ENCODE data around the gene GIN1.
"Not testable (repeated sequence)": the region's sequence is repeated elsewhere in the genome, so short reads cannot be mapped to it uniquely, and the experiment has no call there.

The GIN1 gene

DNA sequence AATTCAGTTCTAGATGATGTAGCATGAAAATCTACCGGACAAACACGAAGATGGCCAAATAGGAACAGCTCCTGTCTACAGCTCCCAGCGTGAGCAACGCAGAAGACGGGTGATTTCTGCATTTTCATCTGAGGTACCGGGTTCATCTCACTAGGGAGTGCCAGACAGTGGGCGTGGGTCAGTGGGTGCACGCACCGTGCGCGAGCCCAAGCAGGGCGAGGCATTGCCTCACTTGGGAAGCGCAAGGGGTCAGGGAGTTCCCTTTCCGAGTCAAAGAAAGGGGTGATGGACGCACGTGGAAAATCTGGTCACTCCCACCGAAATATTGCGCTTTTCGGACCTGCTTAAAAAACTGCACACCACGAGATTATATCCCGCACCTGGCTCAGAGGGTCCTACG is 73.2 kb downstream of the GIN1 start:
- not testable (repeated sequence) for H3K27me3 ChIP-seq (ENCODE audit: control insufficient read depth in 1 of 2, insufficient read depth in 2 of 2, low read length in 2 of 2); H3K27ac ChIP-seq (ENCODE audit: low read depth, low read length); H3K4me1 ChIP-seq (ENCODE audit: control insufficient read depth in 1 of 2, insufficient read depth in 2 of 2, low read length in 2 of 2); H3K4me3 ChIP-seq (ENCODE audit: low read depth in 1 of 2, low read length in 2 of 2); H3K9ac ChIP-seq (ENCODE audit: low read depth in 1 of 2, low read length in 2 of 2); H3K36me3 ChIP-seq (ENCODE audit: control insufficient read depth in 1 of 2, insufficient read depth in 2 of 2, low read length in 2 of 2); H3K9me3 ChIP-seq (ENCODE audit: control insufficient read depth in 1 of 2, low read length in 2 of 2)

DNA sequence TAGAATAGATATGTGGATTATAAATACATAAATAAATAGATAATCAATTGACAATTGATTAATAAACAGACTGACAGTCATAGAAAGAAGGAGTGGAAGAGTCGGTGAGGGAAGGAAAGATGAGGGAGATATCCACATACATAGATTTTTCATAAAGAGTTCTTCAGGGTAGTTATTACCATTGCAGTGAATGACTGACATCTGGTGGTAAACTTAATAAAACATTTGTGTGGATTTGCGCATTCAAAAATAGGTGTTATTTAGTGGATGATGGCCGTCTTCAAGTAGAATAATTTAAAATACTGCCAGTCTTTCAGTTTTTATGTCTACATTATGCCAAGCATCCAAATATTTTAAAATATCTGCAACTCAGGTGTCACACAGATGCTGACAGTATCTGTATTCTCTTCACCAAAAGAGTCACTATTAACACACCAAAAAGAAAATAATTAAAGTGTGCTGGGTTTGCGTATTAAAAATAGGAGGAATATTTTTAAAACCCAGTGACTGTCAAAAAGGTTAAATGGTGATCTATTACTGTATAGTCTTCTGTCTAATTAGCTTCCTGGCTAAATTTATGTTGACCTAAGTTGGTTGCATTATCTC is 78.8 kb downstream of the GIN1 start:
- Histone ChIP-seq H3K9me3 (ENCODE audit: control insufficient read depth in 1 of 2, low read length in 2 of 2) (no peaks in the 10 kb centered on the region), H3K27me3 (ENCODE audit: control insufficient read depth in 1 of 2, insufficient read depth in 2 of 2, low read length in 2 of 2) (no peaks in the 10 kb centered on the region), H3K4me3 (ENCODE audit: low read depth in 1 of 2, low read length in 2 of 2) (no peak overlapping the region), H3K36me3 (ENCODE audit: control insufficient read depth in 1 of 2, insufficient read depth in 2 of 2, low read length in 2 of 2) (no peaks in the 10 kb centered on the region), H3K9ac (ENCODE audit: low read depth in 1 of 2, low read length in 2 of 2) (no peak overlapping the region), H3K27ac (ENCODE audit: low read depth, low read length) (no peak overlapping the region), H3K4me1 (ENCODE audit: control insufficient read depth in 1 of 2, insufficient read depth in 2 of 2, low read length in 2 of 2) (no peaks in the 10 kb centered on the region)

DNA sequence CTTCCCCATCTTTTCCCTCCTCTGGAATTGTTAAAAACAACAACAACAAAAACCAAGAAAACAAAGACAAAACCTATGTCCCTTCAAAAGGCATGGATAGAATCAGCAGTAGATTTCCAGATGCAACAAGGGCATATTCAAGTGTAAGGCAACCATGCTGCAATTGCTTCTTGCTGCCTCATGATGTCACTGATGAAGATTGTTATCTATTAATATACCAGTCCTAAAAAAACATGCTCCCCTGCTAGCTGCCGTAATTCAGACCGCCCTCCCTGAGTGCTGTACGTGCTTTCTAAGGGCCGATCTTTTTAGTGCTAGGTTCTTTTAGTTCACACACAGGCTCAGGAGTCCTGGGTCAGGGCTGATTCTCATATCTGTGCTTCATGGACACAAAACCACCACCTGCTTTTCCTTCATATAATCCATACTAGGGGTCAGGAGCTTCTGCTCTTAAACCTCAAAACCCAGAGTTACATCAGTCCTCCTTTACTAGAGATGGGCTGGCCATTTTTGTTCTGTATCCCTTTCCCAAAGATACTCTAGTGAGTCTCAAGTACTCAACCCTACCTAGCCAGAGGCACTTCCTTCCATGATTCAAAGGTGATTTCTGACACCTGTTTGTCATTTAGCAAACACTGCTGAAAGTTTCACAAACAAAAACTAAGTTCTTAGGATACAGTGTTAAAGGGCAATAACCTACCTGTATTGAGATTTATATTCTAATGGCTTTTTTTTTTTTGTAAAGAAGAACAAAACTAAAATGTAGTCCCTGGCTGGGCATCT is 82.1 kb downstream of the GIN1 start:
- Histone ChIP-seq H3K36me3 (ENCODE audit: control insufficient read depth in 1 of 2, insufficient read depth in 2 of 2, low read length in 2 of 2) (no peaks in the 10 kb centered on the region), H3K4me1 (ENCODE audit: control insufficient read depth in 1 of 2, insufficient read depth in 2 of 2, low read length in 2 of 2) (no peaks in the 10 kb centered on the region), H3K27ac (ENCODE audit: low read depth, low read length) (no peak overlapping the region), H3K9ac (ENCODE audit: low read depth in 1 of 2, low read length in 2 of 2) (no peak overlapping the region), H3K4me3 (ENCODE audit: low read depth in 1 of 2, low read length in 2 of 2) (no peak overlapping the region), H3K27me3 (ENCODE audit: control insufficient read depth in 1 of 2, insufficient read depth in 2 of 2, low read length in 2 of 2) (no peaks in the 10 kb centered on the region), H3K9me3 (ENCODE audit: control insufficient read depth in 1 of 2, low read length in 2 of 2) (peaks cover 3 to 5% of the 10 kb centered on the region in 2 donors)

DNA sequence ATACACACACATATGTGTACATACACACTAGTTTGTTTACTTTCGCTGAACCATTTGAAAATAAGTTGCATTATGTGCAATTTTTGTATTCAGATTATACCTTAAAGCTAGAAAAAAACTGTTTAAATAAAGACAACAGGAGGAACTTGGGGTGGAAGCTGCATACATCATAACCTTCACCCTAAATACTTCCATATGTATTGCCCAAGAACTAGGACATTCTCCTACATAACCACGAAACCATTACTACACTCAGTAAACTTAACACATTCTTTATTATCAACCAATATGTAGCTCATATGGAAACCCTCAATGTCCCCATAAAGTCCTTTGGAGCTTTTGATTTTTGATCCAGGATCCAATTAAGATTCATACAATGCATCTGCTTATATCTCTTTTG is 83.3 kb downstream of the GIN1 start:
- Histone ChIP-seq H3K4me1 (ENCODE audit: control insufficient read depth in 1 of 2, insufficient read depth in 2 of 2, low read length in 2 of 2) (no peaks in the 10 kb centered on the region), H3K9ac (ENCODE audit: low read depth in 1 of 2, low read length in 2 of 2) (no peak overlapping the region), H3K27me3 (ENCODE audit: control insufficient read depth in 1 of 2, insufficient read depth in 2 of 2, low read length in 2 of 2) (no peaks in the 10 kb centered on the region), H3K4me3 (ENCODE audit: low read depth in 1 of 2, low read length in 2 of 2) (no peak overlapping the region), H3K27ac (ENCODE audit: low read depth, low read length) (no peak overlapping the region), H3K9me3 (ENCODE audit: control insufficient read depth in 1 of 2, low read length in 2 of 2) (peaks cover 3 to 5% of the 10 kb centered on the region in 2 donors), H3K36me3 (ENCODE audit: control insufficient read depth in 1 of 2, insufficient read depth in 2 of 2, low read length in 2 of 2) (peaks cover 0 to 5% of the 10 kb centered on the region in 2 donors)
